HT1080 (cell line): ENCODE data around the gene NHLRC4. TPM values are rescaled to one million over a fixed set of nuclear protein-coding genes. Genes with fewer than 3 reads are reported as not detected.

ENCODE experiments used
- DNase-seq: peaks from one replicate; pipeline ENCODE4 v3.0.0-alpha.2; 2015; ENCODE audit warnings: low read depth
- total RNA-seq: library from RNA; depleted of rRNA; stranded (reverse); fragments of >200 nt; shearing (Covaris generic); gene quantifications from 2 replicates; pipeline ENCODE4 v1.2.3, GENCODE V29; 2014

NHLRC4 gene
- total RNA-seq, 1 experiment from 2014 or later, result 1.1 TPM

GRCh38 chr16:565419-566330 lies 1.1 kb upstream of the NHLRC4 start:
- DNase-seq, result no peak

- DNase-seq, result no peak
Measured at GRCh38 chr16:567373-568256, 810 bp downstream of the NHLRC4 start.

GRCh38 chr16:568401-569258 lies 1.8 kb downstream of the NHLRC4 start:
- no peak for DNase-seq

GRCh38 chr16:569445-570254 lies 2.8 kb downstream of the NHLRC4 start, which contains the start of gene PIGQ:
Gene PIGQ (plus strand): TSS chr16:569968. CDS start chr16:574075, 4,107 bp downstream.
- DNase-seq, result peak; percentile 34

GRCh38 chr16:572865-573650 lies 6.3 kb downstream of the NHLRC4 start:
- no peak for DNase-seq

- no peak for DNase-seq
Measured at GRCh38 chr16:574021-574760, 7.4 kb downstream of the NHLRC4 start.

GRCh38 chr16:575354-576196 lies 8.8 kb downstream of the NHLRC4 start:
- DNase-seq, result no peak

GRCh38 chr16:576197-576822 lies 9.5 kb downstream of the NHLRC4 start:
- no peak for DNase-seq

GRCh38 chr16:576823-577201 lies 10.0 kb downstream of the NHLRC4 start:
- DNase-seq, result no peak

- no peak for DNase-seq
Measured at GRCh38 chr16:577796-578195, 11.0 kb downstream of the NHLRC4 start.

- DNase-seq, result no peak
Measured at GRCh38 chr16:578232-578869, 11.5 kb downstream of the NHLRC4 start.

- DNase-seq, result no peak
Measured at GRCh38 chr16:578870-579405, 12.1 kb downstream of the NHLRC4 start.

GRCh38 chr16:580141-580945 lies 13.5 kb downstream of the NHLRC4 start:
- DNase-seq, result no peak

- DNase-seq, result no peak
Measured at GRCh38 chr16:580946-581498, 14.2 kb downstream of the NHLRC4 start.

- DNase-seq, result no peak
Measured at GRCh38 chr16:582218-582613, 15.4 kb downstream of the NHLRC4 start.
